ENCODE measurements around the gene CAMTA1.

DNA sequence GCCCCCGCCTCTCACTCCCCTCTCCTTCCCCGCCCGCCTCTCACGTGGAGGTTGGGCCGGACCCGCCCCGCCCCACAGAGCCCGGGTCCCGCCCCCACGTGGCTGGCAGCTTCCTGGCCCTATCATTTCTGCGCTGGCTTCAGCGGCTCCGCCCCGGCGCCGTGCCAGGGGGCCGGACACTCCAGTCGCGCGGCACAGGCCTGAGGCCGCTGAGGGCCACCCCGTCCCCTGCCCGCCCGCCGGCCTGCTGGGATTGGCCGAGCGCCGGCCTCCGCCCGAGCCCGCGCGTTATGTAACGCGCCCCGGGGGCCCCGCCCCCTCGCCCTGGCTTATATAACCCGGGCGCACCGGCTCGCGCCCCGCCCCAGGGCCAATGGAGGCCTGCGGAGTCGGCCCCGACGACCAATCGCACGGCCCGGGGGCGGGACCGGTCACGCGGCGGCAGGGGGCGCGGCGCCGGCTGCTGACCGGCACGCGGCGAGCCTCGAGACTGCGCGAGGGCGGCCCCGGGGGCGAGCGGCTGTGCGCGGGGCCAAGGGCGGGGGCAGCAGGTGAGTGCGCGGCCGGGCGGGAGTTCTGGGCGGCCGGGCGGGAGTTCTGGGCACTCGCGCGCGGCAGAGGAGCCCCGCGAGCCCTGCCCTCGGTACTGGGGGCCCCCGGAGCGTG, 998.7 kb downstream of the CAMTA1 start, which contains the start of gene PER3:
- TF ChIP-seq, protein P1, sequence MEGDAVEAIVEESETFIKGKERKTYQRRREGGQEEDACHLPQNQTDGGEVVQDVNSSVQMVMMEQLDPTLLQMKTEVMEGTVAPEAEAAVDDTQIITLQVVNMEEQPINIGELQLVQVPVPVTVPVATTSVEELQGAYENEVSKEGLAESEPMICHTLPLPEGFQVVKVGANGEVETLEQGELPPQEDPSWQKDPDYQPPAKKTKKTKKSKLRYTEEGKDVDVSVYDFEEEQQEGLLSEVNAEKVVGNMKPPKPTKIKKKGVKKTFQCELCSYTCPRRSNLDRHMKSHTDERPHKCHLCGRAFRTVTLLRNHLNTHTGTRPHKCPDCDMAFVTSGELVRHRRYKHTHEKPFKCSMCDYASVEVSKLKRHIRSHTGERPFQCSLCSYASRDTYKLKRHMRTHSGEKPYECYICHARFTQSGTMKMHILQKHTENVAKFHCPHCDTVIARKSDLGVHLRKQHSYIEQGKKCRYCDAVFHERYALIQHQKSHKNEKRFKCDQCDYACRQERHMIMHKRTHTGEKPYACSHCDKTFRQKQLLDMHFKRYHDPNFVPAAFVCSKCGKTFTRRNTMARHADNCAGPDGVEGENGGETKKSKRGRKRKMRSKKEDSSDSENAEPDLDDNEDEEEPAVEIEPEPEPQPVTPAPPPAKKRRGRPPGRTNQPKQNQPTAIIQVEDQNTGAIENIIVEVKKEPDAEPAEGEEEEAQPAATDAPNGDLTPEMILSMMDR (IDR thresholded peaks at IDR 0.05; ENCODE audit: poor library complexity), result no peak
- TF ChIP-seq EZH2 (IDR thresholded peaks at IDR 0.05; ENCODE audit: borderline replicate concordance) (no peak), EZH2phosphoT487 (IDR thresholded peaks at IDR 0.05; ENCODE audit: low read depth, severe bottlenecking, unreplicated experiment) (no peak)

All from hepatocyte (in vitro differentiated cells).